Lower lobe of right lung (tissue), 2 donors: ENCODE measurements around the gene AMN1. TPM values are rescaled to one million over a fixed set of nuclear protein-coding genes. Genes with fewer than 3 reads are reported as not detected.
"Not testable (repeated sequence)": the region's sequence is repeated elsewhere in the genome, so short reads cannot be mapped to it uniquely, and the experiment has no call there.

Experiments used
- ATAC-seq, 2 donors: fragments of 200-7000 bp; cut with Tn5 transposase; one replicate each; pipeline ENCODE4 v1.9.1; 2020 to 2022; ENCODE audit warnings: mild to moderate bottlenecking in 2 of 2, moderate library complexity in 2 of 2
- DNase-seq: peaks from one replicate; pipeline ENCODE4 v3.0.0-alpha.2; 2020
- H3K27ac ChIP-seq: fragments of 200-600 bp; one replicate; pipeline ENCODE4 v1.8.0; 2022
- H3K27me3 ChIP-seq: fragments of 200-600 bp; one replicate; pipeline ENCODE4 v1.8.0; 2022; ENCODE audit warnings: low read depth
- H3K36me3 ChIP-seq: fragments of 200-600 bp; one replicate; pipeline ENCODE4 v1.8.0; 2022; ENCODE audit warnings: mild to moderate bottlenecking
- H3K4me1 ChIP-seq: fragments of 200-600 bp; one replicate; pipeline ENCODE4 v1.8.0; 2022
- H3K4me3 ChIP-seq: fragments of 200-600 bp; one replicate; pipeline ENCODE4 v1.8.0; 2022; ENCODE audit warnings: mild to moderate bottlenecking
- H3K9me3 ChIP-seq: fragments of 200-600 bp; one replicate; pipeline ENCODE4 v1.8.0; 2022
- intact Hi-C: fragments of 100-400 bp; cut with DNase I; formaldehyde crosslinking; loops from one replicate; pipeline ENCODE4 v1.11.0; 2022
- total RNA-seq: library from RNA; stranded (reverse); fragmentation: NEBNext Ultra II Directional; extraction: Animal tissue kit (Norgen Biotek cat#: 25700); gene quantifications from one replicate; pipeline ENCODE4 v1.2.1, GENCODE V29; 2021
- TF ChIP-seq, protein P1 (sequence below): fragments of 200-600 bp; IDR thresholded peaks from one replicate; pipeline ENCODE4 v1.8.0; 2022; ENCODE audit warnings: antibody characterized with exemption, mild to moderate bottlenecking
- donor health status: DM: no; HTN: yes; CAD: no; lungs with severe emphysema.

Gene AMN1
- total RNA-seq, 1 donor from 2014 or later: 7.7 TPM

DNA sequence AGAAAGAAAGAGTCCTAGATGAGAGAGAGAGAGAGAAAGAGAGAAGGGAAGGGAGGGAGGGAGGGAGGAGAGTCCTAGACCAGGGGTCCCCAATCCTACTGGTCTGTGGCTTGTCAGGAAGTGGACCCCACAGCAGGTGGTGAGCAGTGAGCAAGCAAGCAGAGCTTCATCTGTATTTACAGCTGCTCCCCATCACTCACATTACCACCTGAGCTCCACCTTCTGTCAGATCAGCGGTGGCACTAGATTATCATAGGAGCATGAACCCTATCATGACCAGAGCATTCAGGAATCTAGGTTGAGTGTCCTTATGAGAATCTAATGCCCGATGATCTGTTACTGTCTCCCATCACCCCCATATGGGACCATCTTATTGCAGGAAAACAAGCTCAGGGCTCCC lies 39.2 kb upstream of the AMN1 start:
- Histone ChIP-seq H3K27ac (no peak overlapping the region), H3K9me3 (no peaks in the 10 kb centered on the region), H3K36me3 (no peaks in the 10 kb centered on the region), H3K4me1 (peaks cover 1% of the 10 kb centered on the region), H3K27me3 (no peaks in the 10 kb centered on the region), H3K4me3 (no peak overlapping the region)
- ATAC-seq (no peak), DNase-seq (no peak)
- TF ChIP-seq, protein P1, sequence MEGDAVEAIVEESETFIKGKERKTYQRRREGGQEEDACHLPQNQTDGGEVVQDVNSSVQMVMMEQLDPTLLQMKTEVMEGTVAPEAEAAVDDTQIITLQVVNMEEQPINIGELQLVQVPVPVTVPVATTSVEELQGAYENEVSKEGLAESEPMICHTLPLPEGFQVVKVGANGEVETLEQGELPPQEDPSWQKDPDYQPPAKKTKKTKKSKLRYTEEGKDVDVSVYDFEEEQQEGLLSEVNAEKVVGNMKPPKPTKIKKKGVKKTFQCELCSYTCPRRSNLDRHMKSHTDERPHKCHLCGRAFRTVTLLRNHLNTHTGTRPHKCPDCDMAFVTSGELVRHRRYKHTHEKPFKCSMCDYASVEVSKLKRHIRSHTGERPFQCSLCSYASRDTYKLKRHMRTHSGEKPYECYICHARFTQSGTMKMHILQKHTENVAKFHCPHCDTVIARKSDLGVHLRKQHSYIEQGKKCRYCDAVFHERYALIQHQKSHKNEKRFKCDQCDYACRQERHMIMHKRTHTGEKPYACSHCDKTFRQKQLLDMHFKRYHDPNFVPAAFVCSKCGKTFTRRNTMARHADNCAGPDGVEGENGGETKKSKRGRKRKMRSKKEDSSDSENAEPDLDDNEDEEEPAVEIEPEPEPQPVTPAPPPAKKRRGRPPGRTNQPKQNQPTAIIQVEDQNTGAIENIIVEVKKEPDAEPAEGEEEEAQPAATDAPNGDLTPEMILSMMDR: no peak
- intact Hi-C loops: no loop called here

DNA sequence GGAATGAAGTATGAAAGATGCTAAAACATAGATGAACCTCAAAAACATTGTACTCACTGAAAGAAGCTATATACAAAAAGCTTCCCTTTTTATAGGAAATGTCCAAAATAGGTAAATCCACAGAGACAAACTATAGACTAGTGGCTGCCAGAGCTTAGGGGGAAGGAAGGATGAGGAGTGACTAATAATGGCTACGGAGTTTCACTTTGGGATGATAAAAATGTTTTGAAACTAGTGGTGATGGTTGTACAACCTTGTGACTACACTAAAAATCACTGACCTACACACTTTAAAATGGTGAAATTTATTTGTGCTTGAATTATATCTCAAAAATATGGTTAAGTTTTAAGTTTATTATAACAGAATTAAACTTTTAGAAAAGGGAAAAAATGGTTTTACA lies 37.1 kb upstream of the AMN1 start:
- Histone ChIP-seq H3K27me3 (no peaks in the 10 kb centered on the region), H3K9me3 (no peaks in the 10 kb centered on the region), H3K4me3 (no peak overlapping the region), H3K4me1 (no peaks in the 10 kb centered on the region), H3K27ac (no peak overlapping the region), H3K36me3 (no peaks in the 10 kb centered on the region)
- intact Hi-C loops: no loop called here
- DNase-seq (no peak), ATAC-seq (no peak)
- TF ChIP-seq, protein P1: no peak

DNA sequence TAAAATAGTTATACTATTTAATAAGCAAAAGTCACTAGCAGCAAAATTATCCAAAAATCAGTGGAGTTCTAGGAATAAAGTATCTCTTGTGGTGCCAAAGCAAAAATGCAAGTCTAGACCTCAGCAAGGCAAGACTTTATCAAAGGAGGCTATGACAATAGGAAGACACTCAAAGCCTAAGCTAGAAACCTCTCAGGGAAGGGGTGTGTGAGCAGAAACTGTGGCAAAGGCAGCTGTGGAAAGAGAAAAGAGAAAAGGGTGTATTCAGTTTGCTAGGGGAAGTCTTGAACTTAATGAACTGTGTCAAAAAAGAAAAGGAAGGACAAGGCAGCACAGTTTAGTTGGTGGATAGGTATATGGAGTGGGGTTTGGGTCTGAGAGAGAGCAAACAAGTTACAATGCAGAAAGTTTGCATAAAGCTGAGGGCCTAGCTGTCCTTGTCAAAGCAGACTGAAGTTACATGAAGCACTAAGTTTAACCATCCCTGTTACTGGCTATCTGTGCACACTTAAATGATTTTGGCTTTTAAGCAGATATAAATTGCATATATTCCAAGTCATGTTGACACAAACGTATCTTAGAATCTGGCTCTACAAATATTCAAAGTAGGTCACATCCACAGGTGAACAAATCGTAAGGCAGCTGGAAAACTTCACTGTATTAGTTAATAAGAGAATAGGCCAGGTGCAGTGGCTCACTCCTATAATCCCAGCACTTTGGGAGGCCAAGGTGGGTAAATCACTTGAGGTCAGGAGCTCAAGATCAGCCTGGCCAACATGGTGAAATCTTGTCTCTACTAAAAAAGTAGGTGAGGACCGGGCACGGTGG lies 31.0 kb upstream of the AMN1 start:
- no peak for ATAC-seq
- TF ChIP-seq, protein P1: no peak
- intact Hi-C loops: no loop called here
- no peaks in the 10 kb centered on the region for H3K36me3 ChIP-seq
- H3K27me3 ChIP-seq: no peaks in the 10 kb centered on the region
- no peak overlapping the region for H3K27ac ChIP-seq
- no peak for DNase-seq
- H3K4me1 ChIP-seq: no peaks in the 10 kb centered on the region
- no peaks in the 10 kb centered on the region for H3K9me3 ChIP-seq
- H3K4me3 ChIP-seq: no peak overlapping the region

DNA sequence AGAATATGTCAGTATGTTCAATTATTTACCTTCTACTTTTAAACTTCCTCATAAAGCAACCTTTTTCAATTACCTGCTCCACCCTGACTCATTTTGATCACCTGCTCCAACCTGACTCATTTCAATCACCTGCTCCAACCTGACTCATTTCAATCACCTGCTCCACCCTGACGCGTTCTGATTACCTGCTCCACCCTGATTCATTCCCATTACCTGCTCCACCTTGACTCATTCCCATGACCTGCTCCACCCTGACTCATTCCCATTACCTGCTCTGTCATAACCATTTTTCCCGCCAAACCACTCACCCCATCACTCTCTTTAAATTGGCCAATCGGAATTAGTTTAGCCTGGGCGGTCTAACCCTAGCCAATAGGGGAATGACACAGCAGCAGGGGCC lies 29.5 kb upstream of the AMN1 start:
- DNase-seq, H3K9me3 ChIP-seq, H3K4me3 ChIP-seq, intact Hi-C loops, H3K27me3 ChIP-seq, ATAC-seq, H3K27ac ChIP-seq, H3K36me3 ChIP-seq, H3K4me1 ChIP-seq: not testable (repeated sequence)

DNA sequence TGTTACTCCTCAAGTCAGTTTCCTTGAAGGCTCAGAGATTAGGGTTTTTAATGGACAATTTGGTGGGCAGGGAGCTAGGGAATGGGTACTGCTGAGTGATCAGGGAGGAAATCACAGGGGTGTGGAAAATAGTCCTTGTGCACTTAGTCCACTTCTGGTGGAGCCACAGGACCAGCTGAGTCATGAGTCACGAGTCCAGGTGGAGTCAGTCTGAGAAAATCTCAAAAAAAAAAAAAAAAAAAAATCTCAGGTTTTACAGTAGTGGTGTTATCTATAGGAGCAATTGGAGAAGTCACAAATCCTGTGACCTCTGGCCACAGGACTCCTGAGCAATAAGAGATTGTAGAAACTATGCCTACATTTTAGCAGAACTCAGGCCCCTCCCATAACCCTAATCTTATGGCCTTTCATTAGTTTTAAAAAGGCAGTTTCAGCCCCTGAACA lies 28.2 kb upstream of the AMN1 start:
- DNase-seq: no peak
- no peak for ATAC-seq

DNA sequence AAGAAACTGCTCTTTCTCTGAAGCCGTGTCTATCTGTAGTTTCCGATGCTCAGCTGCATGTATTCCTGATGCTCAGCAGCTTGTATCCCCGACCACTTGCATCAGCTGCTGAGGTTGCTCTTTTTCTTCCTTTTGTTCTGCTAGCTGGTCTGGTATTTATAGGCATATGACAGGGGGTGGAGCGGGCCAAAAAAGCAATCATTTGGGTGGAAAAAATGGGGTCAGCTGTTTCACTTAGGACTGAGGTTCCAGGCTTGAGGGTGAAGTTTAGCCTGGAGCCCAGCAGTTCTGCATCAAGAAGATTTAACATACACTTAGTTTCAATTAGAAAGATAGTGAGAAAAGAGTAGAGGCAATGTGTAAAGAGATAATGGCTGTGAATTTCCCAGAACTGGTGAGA lies 23.6 kb upstream of the AMN1 start:
- Histone ChIP-seq H3K4me1 (peaks cover 20% of the 10 kb centered on the region), H3K36me3 (no peaks in the 10 kb centered on the region), H3K27ac (no peak overlapping the region), H3K27me3 (no peaks in the 10 kb centered on the region), H3K9me3 (peaks cover 10% of the 10 kb centered on the region), H3K4me3 (no peak overlapping the region)
- TF ChIP-seq, protein P1: no peak
- DNase-seq (no peak), ATAC-seq (no peak)
- intact Hi-C loops: no loop called here

More for the DNA sequence above, 28.2 kb upstream of the AMN1 start:
- Histone ChIP-seq H3K9me3 (no peaks in the 10 kb centered on the region), H3K27me3 (no peaks in the 10 kb centered on the region), H3K36me3 (no peaks in the 10 kb centered on the region), H3K4me1 (no peaks in the 10 kb centered on the region), H3K4me3 (no peak overlapping the region), H3K27ac (no peak overlapping the region)
- intact Hi-C loops: no loop called here
- TF ChIP-seq, protein P1: no peak
